ENCODE measurements around the gene H2BK1. TPM values are rescaled to one million over a fixed set of nuclear protein-coding genes. Genes with fewer than 3 reads are reported as not detected.

Gene H2BK1
- total RNA-seq, 4 donors from 2014 or later = not detected

DNA sequence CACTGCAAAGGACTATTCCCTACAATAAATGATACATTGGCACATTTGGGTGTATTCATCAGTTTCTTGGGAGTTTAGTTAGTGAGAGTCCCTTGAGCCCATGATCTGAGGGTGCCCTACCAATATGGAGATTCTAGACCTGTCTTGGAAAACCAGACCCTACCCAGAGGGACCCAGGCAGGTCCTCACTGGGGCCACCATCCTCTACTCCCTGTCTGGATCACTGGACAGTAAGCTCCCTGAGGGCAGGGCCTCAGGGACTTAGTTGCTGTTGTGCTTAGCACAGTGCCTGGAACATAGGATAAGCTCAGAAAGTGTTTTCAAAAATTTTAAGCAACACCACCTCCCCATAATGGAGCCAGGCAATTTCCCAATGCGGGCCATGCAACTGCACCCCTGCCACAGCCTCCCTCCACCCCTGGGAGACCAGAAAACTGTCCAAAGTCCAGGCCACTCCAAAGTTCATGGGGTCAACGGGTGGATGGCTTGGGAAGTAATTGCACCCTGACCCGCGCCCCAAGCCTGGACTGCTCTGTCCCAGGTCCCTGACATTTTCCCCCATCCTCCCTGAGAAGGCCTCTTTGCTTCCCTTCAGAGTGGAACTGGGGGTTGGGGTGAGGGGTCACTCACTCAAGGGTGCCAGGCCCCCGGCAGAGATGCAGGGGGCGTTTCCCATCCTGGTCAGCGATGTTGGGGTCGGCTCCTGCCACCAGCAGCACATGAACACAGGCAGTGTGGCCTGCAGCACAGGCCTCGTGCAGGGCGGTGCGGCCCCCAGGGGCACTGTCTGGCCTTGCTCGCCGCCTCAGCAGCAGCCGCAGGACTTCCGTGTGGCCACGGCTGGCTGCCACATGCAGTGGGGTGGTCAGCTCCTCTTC lies 24.3 kb downstream of the H2BK1 start:
- WGBS = 97% methylated on average over 5 of the region's 16 CpGs
- peaks cover 0 to 17% (median 0%) of the 10 kb centered on the region in 4 donors for H3K27me3 ChIP-seq
- H3K36me3 ChIP-seq = peaks cover 0 to 2% (median 0%) of the 10 kb centered on the region in 4 donors
- DNase-seq (ENCODE audit: extremely low spot score) = no peak
- intact Hi-C loops (cut with DNase I) = no loop called here
- H3K9me3 ChIP-seq = no peaks in the 10 kb centered on the region
- no peak overlapping the region for H3K27ac ChIP-seq (replicated peaks in 1 of 4)
- H3K4me3 ChIP-seq = no peak overlapping the region
- peaks cover 0 to 3% (median 0%) of the 10 kb centered on the region in 4 donors for H3K4me1 ChIP-seq
- TF ChIP-seq, protein P1, sequence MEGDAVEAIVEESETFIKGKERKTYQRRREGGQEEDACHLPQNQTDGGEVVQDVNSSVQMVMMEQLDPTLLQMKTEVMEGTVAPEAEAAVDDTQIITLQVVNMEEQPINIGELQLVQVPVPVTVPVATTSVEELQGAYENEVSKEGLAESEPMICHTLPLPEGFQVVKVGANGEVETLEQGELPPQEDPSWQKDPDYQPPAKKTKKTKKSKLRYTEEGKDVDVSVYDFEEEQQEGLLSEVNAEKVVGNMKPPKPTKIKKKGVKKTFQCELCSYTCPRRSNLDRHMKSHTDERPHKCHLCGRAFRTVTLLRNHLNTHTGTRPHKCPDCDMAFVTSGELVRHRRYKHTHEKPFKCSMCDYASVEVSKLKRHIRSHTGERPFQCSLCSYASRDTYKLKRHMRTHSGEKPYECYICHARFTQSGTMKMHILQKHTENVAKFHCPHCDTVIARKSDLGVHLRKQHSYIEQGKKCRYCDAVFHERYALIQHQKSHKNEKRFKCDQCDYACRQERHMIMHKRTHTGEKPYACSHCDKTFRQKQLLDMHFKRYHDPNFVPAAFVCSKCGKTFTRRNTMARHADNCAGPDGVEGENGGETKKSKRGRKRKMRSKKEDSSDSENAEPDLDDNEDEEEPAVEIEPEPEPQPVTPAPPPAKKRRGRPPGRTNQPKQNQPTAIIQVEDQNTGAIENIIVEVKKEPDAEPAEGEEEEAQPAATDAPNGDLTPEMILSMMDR (IDR thresholded peaks at IDR 0.05) = no peak
- TF ChIP-seq POLR2A (IDR thresholded peaks at IDR 0.05; ENCODE audit: low read depth) (no peak), POLR2AphosphoS5 (IDR thresholded peaks at IDR 0.05) (no peak), EP300 (IDR thresholded peaks at IDR 0.05) (no peak)

DNA sequence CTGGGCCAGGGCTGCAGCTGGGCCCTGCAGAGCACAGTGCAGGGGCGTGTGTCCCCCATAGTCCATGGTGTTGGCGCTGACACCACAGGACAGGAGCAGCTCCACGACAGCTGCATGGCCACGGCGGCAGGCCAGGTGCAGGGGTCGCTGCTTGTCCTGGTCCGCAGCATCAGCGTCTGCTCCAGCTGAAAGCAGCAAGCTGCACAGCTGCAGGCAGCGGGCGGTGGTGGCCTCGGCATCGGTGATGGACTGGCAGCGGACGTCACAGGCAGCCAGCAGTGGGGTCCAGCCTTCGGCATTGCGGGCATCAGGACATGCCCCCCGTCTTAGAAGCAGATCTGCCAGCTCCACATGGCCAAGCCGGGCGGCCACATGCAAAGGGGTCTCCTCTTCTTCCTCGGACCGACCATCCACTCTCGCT lies 29.3 kb downstream of the H2BK1 start:
- intact Hi-C loops (cut with DNase I) = no loop called here
- H3K9me3 ChIP-seq = no peaks in the 10 kb centered on the region
- peaks cover 0 to 9% (median 0%) of the 10 kb centered on the region in 4 donors for H3K36me3 ChIP-seq
- TF ChIP-seq, protein P1 (IDR thresholded peaks at IDR 0.05) = no peak
- TF ChIP-seq POLR2A (IDR thresholded peaks at IDR 0.05; ENCODE audit: low read depth) (no peak), EP300 (IDR thresholded peaks at IDR 0.05) (no peak), POLR2AphosphoS5 (IDR thresholded peaks at IDR 0.05) (no peak)
- peaks cover 0 to 39% (median 0%) of the 10 kb centered on the region in 4 donors for H3K27me3 ChIP-seq
- no peak for DNase-seq (ENCODE audit: extremely low spot score)
- H3K4me3 ChIP-seq = no peak overlapping the region
- no peaks in the 10 kb centered on the region for H3K4me1 ChIP-seq
- H3K27ac ChIP-seq (replicated peaks in 1 of 4) = no peak overlapping the region
- WGBS = no CpG with 5 or more reads among the region's 22 CpGs

DNA sequence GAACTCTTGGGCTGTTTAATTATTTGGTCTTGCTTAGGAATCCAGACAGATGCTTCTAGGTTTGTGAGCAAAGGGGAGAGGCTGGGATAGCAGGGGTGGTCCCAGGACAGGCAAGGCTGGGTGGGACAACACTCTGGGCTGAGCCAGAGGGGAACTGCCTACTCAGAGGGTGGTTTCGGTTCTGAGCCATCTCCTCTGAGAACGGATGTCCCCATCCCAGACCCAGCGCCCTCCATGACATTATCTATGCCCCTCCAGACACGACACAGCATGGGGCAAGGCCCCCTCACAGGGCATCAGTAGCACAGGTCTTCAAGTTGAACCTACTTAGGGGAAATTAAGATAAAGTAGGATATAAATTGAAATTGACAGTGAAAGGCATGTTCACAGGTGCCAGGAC lies 30.3 kb downstream of the H2BK1 start:
- no peaks in the 10 kb centered on the region for H3K9me3 ChIP-seq
- WGBS = 61% methylated on average over 4 of the region's 4 CpGs
- intact Hi-C loops (cut with DNase I) = no loop called here
- peaks cover 0 to 9% (median 0%) of the 10 kb centered on the region in 4 donors for H3K36me3 ChIP-seq
- no peak overlapping the region for H3K27ac ChIP-seq (replicated peaks in 1 of 4)
- no peak overlapping the region for H3K4me3 ChIP-seq
- DNase-seq (ENCODE audit: extremely low spot score) = no peak
- H3K4me1 ChIP-seq = peaks cover 0 to under 1% (median under 1%) of the 10 kb centered on the region in 4 donors
- TF ChIP-seq EP300 (IDR thresholded peaks at IDR 0.05) (no peak), POLR2AphosphoS5 (IDR thresholded peaks at IDR 0.05) (no peak), POLR2A (IDR thresholded peaks at IDR 0.05; ENCODE audit: low read depth) (no peak)
- TF ChIP-seq, protein P1 (IDR thresholded peaks at IDR 0.05) = no peak
- peaks cover 0 to 49% (median 0%) of the 10 kb centered on the region in 4 donors for H3K27me3 ChIP-seq

DNA sequence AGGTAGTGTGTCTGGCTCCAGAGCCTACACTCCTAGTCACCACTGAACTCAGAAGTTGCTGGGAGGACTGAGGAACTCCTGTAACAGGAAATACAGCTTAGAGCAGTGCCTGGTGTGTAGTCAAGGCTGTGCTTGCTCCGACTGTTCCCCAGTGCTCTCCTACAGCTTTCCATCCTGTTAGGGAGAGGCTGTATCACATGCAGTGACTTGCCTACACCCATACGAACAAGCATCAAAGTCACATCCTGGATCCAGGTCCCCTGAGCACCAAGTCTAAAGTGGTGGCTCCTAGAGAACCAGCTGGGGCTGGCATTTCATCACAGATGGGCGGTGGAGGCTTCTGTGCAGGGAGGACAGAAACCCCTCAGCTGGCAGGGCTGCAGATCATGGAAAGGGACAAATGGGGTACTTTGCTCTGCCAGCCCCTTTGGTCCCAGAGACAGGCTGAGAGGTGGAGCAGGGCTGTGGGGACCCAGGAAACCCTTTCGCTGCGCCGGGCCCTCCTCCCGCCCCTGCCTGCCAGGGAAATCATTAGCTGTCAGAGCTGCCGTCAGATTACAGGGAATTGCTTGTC lies 30.9 kb downstream of the H2BK1 start:
- H3K27me3 ChIP-seq = peaks cover 0 to 55% (median under 1%) of the 10 kb centered on the region in 4 donors
- no peak overlapping the region for H3K4me3 ChIP-seq
- TF ChIP-seq EP300 (IDR thresholded peaks at IDR 0.05) (no peak), POLR2A (IDR thresholded peaks at IDR 0.05; ENCODE audit: low read depth) (no peak), POLR2AphosphoS5 (IDR thresholded peaks at IDR 0.05) (no peak)
- TF ChIP-seq, protein P1 (IDR thresholded peaks at IDR 0.05) = no peak
- H3K27ac ChIP-seq (replicated peaks in 1 of 4) = no peak overlapping the region
- intact Hi-C loops (cut with DNase I) = no loop called here
- WGBS = 86% methylated on average over 7 of the region's 8 CpGs
- DNase-seq (ENCODE audit: extremely low spot score) = no peak
- H3K4me1 ChIP-seq = peaks cover 0 to 6% (median 2%) of the 10 kb centered on the region in 4 donors
- peaks cover 0 to 4% (median 0%) of the 10 kb centered on the region in 4 donors for H3K9me3 ChIP-seq
- H3K36me3 ChIP-seq = peaks cover 0 to 9% (median 0%) of the 10 kb centered on the region in 4 donors

All from esophagus muscularis mucosa (tissue), 4 donors.